NCI-H69 (cell line): ENCODE measurements around the gene CHST3.
A peak's percentile ranks its signal among the peaks of the same experiment; 100 is the strongest.

Experiments
- DNase-seq: peaks from one replicate; lab custom pipeline; 2025; lab: John Stamatoyannopoulos, UW

CHST3 gene

GRCh38 chr10:72011468-72011867, 47.3 kb downstream of the CHST3 start:
- DNase-seq, result no peak

- no peak for DNase-seq
Measured at GRCh38 chr10:72011976-72012512, 47.8 kb downstream of the CHST3 start.

GRCh38 chr10:72012796-72013195, 48.6 kb downstream of the CHST3 start:
- DNase-seq, result no peak

- DNase-seq, result no peak
Measured at GRCh38 chr10:72013202-72013945, 49.2 kb downstream of the CHST3 start.

GRCh38 chr10:72014197-72014596, 50.0 kb downstream of the CHST3 start:
- DNase-seq, result no peak

- no peak for DNase-seq
Measured at GRCh38 chr10:72014785-72015480, 50.7 kb downstream of the CHST3 start.

- DNase-seq, result no peak
Measured at GRCh38 chr10:72015841-72016240, 51.6 kb downstream of the CHST3 start.

GRCh38 chr10:72016608-72017300, 52.6 kb downstream of the CHST3 start:
- DNase-seq, result peak; percentile 19

GRCh38 chr10:72019085-72019876, 55.1 kb downstream of the CHST3 start:
- DNase-seq, result no peak

- no peak for DNase-seq
Measured at GRCh38 chr10:72020914-72021809, 57.0 kb downstream of the CHST3 start.

GRCh38 chr10:72022228-72022627, 58.0 kb downstream of the CHST3 start:
- no peak for DNase-seq

- DNase-seq, result no peak
Measured at GRCh38 chr10:72024596-72024995, 60.4 kb downstream of the CHST3 start.

GRCh38 chr10:72025400-72025799, 61.2 kb downstream of the CHST3 start:
- no peak for DNase-seq

- no peak for DNase-seq
Measured at GRCh38 chr10:72025832-72026231, 61.6 kb downstream of the CHST3 start.

- DNase-seq, result peak; percentile 14
Measured at GRCh38 chr10:72026278-72027111, 62.3 kb downstream of the CHST3 start.

GRCh38 chr10:72027498-72027897, 63.3 kb downstream of the CHST3 start:
- DNase-seq, result no peak

GRCh38 chr10:72029414-72029813, 65.2 kb downstream of the CHST3 start:
- DNase-seq, result no peak

- DNase-seq, result no peak
Measured at GRCh38 chr10:72030762-72031543, 66.8 kb downstream of the CHST3 start.

- DNase-seq, result no peak
Measured at GRCh38 chr10:72031706-72032105, 67.5 kb downstream of the CHST3 start.
